Measurements from ENCODE around the gene SERPINI1.

GRCh38 chr3:167839460-167840134 is 104.1 kb downstream of the SERPINI1 start:
- no peak for TF ChIP-seq CTCF (IDR thresholded peaks at IDR 0.05)
- no peak for TF ChIP-seq POLR2A (IDR thresholded peaks at IDR 0.05)
